ENCODE data around the gene CEP170.

The CEP170 gene

DNA sequence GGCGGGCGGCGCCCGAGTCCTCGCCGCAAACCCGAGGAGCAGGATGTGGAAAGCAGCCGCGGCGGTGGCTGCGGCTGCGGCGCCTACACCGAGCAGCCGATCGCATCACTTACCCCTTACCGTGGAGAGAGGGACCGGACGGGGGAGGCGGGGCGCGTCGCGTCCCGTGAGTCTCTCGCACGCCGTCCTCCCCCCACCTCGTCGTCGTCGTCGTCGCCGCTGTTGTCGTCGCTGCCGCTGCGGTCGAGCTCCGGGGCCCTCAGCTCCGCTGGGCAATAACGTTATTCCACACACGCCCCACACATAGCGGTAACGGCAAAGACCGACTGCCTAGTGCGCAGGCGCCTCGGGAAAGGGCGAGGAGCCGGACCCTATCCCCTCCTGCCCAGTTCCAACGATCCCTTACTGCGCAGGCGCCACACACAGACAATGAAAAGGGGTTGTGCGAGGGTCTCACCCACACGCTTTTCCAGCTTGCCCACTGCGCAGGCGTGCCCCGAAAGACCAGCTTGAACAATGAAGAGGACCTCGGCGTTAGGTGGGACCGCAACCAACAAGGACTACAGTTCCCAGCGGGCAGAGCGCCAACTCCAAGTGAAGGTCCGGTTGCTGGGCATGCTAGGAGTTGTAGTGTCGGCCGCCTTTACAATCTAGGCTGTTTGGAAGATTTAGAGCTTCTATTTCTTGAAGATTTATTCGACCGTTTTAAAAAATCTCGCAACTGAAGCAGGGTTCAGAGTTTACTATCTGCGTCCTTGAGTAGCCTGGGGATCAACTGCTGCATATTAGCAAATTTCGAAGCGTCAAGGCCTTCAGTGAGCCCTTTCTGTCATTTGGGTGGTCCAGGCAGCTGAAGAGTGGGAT is at the start of gene CEP170:
Gene CEP170 (minus strand): TSS at position 355 of the 864 bp plus-strand sequence. CDS start 30,001 bp downstream, outside the sequence.
- H3K9me2 ChIP-seq (replicated peaks; ENCODE audit: control insufficient read depth, low read length) = no peaks in the 10 kb centered on the region
- H3K4me1 ChIP-seq (ENCODE audit: control insufficient read depth, low read length) = peaks cover 36% of the 10 kb centered on the region
- H3K27ac ChIP-seq (ENCODE audit: low read depth, low read length) = peak within 1 kb of the TSS; percentile 83
- no peaks in the 10 kb centered on the region for H3K9me3 ChIP-seq (ENCODE audit: control insufficient read depth, insufficient read depth, low read length)
- no peak for TF ChIP-seq EZH2phosphoT487 (IDR thresholded peaks at IDR 0.05; ENCODE audit: borderline replicate concordance, low read length)
- TF ChIP-seq CTCF (IDR thresholded peaks at IDR 0.05; ENCODE audit: low read depth, low read length, poor library complexity, severe bottlenecking) = no peak
- peak within 1 kb of the TSS; percentile 97 for H3K4me3 ChIP-seq (ENCODE audit: low read length)
- no peaks in the 10 kb centered on the region; the same call in 1 of the 2 replicates for H3F3A ChIP-seq (ENCODE audit: control insufficient read depth, insufficient read depth)
- no peaks in the 10 kb centered on the region for H4K20me1 ChIP-seq (ENCODE audit: control insufficient read depth, insufficient read depth, low read depth, low read length)
- H3K4me2 ChIP-seq (ENCODE audit: low read length) = peak within 1 kb of the TSS; percentile 78
- no peaks in the 10 kb centered on the region for H3K27me3 ChIP-seq (ENCODE audit: control insufficient read depth, low read length)
- H3K79me2 ChIP-seq (ENCODE audit: control insufficient read depth, low read length) = peaks cover 84% of the 10 kb centered on the region
- H3K36me3 ChIP-seq (ENCODE audit: control insufficient read depth, low read length) = 0 out of 2 replicates have a peak, but pooled peaks cover 2% of the 10 kb centered on the region

GRCh38 chr1:243301059-243301458 is 46.0 kb upstream of the CEP170 start:
- Histone ChIP-seq H3K4me3 (ENCODE audit: low read length) (no peak overlapping the region), H3F3A (ENCODE audit: control insufficient read depth, insufficient read depth) (no peaks in the 10 kb centered on the region), H4K20me1 (ENCODE audit: control insufficient read depth, insufficient read depth, low read depth, low read length) (no peaks in the 10 kb centered on the region), H3K27ac (ENCODE audit: low read depth, low read length) (no peak overlapping the region), H3K27me3 (ENCODE audit: control insufficient read depth, low read length) (no peaks in the 10 kb centered on the region), H3K36me3 (ENCODE audit: control insufficient read depth, low read length) (peaks cover 9% of the 10 kb centered on the region; the same call in 1 of the 2 replicates), H3K4me2 (ENCODE audit: low read length) (no peak overlapping the region), H3K79me2 (ENCODE audit: control insufficient read depth, low read length) (no peaks in the 10 kb centered on the region), H3K9me3 (ENCODE audit: control insufficient read depth, insufficient read depth, low read length) (peaks cover 6% of the 10 kb centered on the region; the same call in 1 of the 2 replicates), H3K4me1 (ENCODE audit: control insufficient read depth, low read length) (no peaks in the 10 kb centered on the region), H3K9me2 (replicated peaks; ENCODE audit: control insufficient read depth, low read length) (no peaks in the 10 kb centered on the region)
- no peak for TF ChIP-seq EZH2phosphoT487 (IDR thresholded peaks at IDR 0.05; ENCODE audit: borderline replicate concordance, low read length)
- no peak for TF ChIP-seq CTCF (IDR thresholded peaks at IDR 0.05; ENCODE audit: low read depth, low read length, poor library complexity, severe bottlenecking)

DNA sequence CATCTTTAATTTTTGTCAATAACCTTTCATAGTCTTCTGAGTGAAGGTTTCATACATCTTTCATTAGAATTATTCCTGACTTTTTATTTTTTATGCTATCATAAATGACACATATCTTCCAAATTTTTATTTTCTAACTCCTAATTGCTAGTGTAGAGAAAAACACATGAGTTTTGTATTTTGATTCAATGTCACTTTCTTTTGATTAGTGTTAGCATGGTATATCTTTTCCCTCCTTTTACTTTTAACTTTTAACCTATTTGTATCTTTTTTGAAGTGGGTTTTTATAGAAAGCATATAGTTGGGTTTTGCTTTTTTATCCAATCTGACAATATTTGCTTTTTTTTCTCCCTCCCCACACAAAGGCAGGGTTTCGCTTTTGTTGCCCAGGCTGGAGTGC is 44.0 kb upstream of the CEP170 start:
- Histone ChIP-seq H3F3A (ENCODE audit: control insufficient read depth, insufficient read depth) (no peaks in the 10 kb centered on the region), H3K79me2 (ENCODE audit: control insufficient read depth, low read length) (no peaks in the 10 kb centered on the region), H4K20me1 (ENCODE audit: control insufficient read depth, insufficient read depth, low read depth, low read length) (no peaks in the 10 kb centered on the region), H3K36me3 (ENCODE audit: control insufficient read depth, low read length) (peaks cover 9% of the 10 kb centered on the region; the same call in 1 of the 2 replicates), H3K27me3 (ENCODE audit: control insufficient read depth, low read length) (no peaks in the 10 kb centered on the region), H3K4me3 (ENCODE audit: low read length) (no peak overlapping the region), H3K9me2 (replicated peaks; ENCODE audit: control insufficient read depth, low read length) (no peaks in the 10 kb centered on the region), H3K4me1 (ENCODE audit: control insufficient read depth, low read length) (no peaks in the 10 kb centered on the region), H3K27ac (ENCODE audit: low read depth, low read length) (no peak overlapping the region), H3K4me2 (ENCODE audit: low read length) (no peak overlapping the region), H3K9me3 (ENCODE audit: control insufficient read depth, insufficient read depth, low read length) (peaks cover 6% of the 10 kb centered on the region; the same call in 1 of the 2 replicates)
- TF ChIP-seq CTCF (IDR thresholded peaks at IDR 0.05; ENCODE audit: low read depth, low read length, poor library complexity, severe bottlenecking) (no peak), EZH2phosphoT487 (IDR thresholded peaks at IDR 0.05; ENCODE audit: borderline replicate concordance, low read length) (no peak)

Measured in DOHH2 (cell line).